ENCODE data around the gene SF3B3. TPM values are rescaled to one million over a fixed set of nuclear protein-coding genes. Genes with fewer than 3 reads are reported as not detected.

SF3B3 gene
- total RNA-seq, 1 experiment from 2014 or later, result 133 TPM

DNA sequence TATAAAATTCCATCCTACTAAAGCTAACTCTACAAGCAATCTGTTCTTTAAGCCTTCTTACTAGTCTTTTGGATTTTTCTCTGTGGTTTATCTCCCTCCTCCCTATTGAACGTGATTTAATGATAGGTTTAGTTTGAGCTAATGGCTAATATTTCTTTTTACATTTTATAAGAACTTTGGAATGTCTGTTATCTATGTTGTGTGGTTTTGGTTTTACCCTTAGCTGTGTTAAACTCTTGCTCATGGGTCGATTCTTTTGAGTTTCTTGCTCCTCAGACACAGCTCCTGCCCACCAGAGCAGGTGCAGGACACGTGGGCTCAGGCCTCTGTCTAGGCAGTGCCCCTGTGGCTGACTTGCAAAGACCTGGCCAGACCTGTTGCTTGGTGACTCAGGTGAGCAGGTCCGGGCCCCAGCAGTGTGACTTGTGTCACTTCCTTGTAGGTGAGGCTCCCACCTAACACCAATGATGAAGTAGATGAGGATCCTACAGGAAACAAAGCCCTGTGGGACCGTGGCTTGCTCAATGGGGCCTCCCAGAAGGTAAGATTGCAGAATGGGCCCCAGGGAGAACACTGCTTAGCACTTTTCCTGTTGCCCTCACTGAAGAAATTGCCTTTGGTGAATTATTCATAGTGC lies 45.1 kb downstream of the SF3B3 start:
- ChIA-PET POLR2A (ENCODE audit: unreplicated experiment) (no interaction called here), CTCF (no interaction called here)
- intact Hi-C loops (cut with micrococcal nuclease), result no loop called here
- no peaks in the 10 kb centered on the region for H3K9me3 ChIP-seq (ENCODE audit: low read length)
- BruUV-seq (replicated peaks), result no TSS peak
- H3K27me3 ChIP-seq (ENCODE audit: low read length), result no peaks in the 10 kb centered on the region
- H3F3A ChIP-seq (ENCODE audit: low read length, unreplicated experiment), result no peaks in the 10 kb centered on the region
- peaks cover 70% of the 10 kb centered on the region for H3K36me3 ChIP-seq (ENCODE audit: low read depth, low read length)
- no peaks in the 10 kb centered on the region for H3K79me2 ChIP-seq (ENCODE audit: low read length)
- no peaks in the 10 kb centered on the region; the same call in 1 of the 2 replicates for H4K20me1 ChIP-seq (ENCODE audit: low read length)
- TF ChIP-seq EZH2phosphoT487 (IDR thresholded peaks at IDR 0.05; ENCODE audit: borderline replicate concordance, low read length), result no peak
- no peak for TF ChIP-seq CTCF (conservative IDR thresholded peaks at IDR 0.05; ENCODE audit: low read depth, low read length)
- H3K4me1 ChIP-seq (ENCODE audit: insufficient read depth, low read length), result no peaks in the 10 kb centered on the region
- ATAC-seq (no peak), DNase-seq (no peak)
- H3K4me2 ChIP-seq (ENCODE audit: low read length), result no peak overlapping the region
- H3K9ac ChIP-seq (ENCODE audit: low read length), result no peak overlapping the region
- no peak overlapping the region for H3K27ac ChIP-seq (ENCODE audit: low read length)
- no peak overlapping the region for H3K4me3 ChIP-seq (ENCODE audit: low read length)
- no peaks in the 10 kb centered on the region for H3K9me2 ChIP-seq (replicated peaks; ENCODE audit: low read length)
- no peak overlapping the region for H2AFZ ChIP-seq (ENCODE audit: low read length)

DNA sequence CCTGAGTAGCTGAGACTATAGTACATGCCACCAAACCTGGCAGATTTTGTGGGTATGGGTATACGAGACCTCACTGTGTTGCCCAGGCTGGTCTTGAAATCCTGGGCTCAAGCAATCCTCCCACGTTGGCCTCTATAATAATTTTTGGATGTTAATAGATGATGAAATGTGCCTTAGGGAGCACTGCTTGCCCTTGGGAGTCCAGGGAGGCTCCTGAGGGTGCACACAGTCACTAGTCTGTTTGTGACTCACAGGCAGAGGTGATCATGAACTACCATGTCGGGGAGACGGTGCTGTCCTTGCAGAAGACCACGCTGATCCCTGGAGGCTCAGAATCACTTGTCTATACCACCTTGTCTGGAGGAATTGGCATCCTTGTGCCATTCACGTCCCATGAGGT lies 46.1 kb downstream of the SF3B3 start:
- Histone ChIP-seq H3K4me3 (ENCODE audit: low read length) (no peak overlapping the region), H3K9ac (ENCODE audit: low read length) (no peak overlapping the region), H3K4me2 (ENCODE audit: low read length) (no peak overlapping the region), H3K27me3 (ENCODE audit: low read length) (no peaks in the 10 kb centered on the region), H3K36me3 (ENCODE audit: low read depth, low read length) (peaks cover 61% of the 10 kb centered on the region), H3F3A (ENCODE audit: low read length, unreplicated experiment) (no peaks in the 10 kb centered on the region), H3K9me2 (replicated peaks; ENCODE audit: low read length) (no peaks in the 10 kb centered on the region), H3K79me2 (ENCODE audit: low read length) (no peaks in the 10 kb centered on the region), H3K27ac (ENCODE audit: low read length) (no peak overlapping the region), H3K9me3 (ENCODE audit: low read length) (no peaks in the 10 kb centered on the region), H3K4me1 (ENCODE audit: insufficient read depth, low read length) (no peaks in the 10 kb centered on the region), H2AFZ (ENCODE audit: low read length) (no peak overlapping the region), H4K20me1 (ENCODE audit: low read length) (no peaks in the 10 kb centered on the region; the same call in 1 of the 2 replicates)
- ATAC-seq, result no peak
- DNase-seq, result no peak
- CTCF ChIA-PET, result no interaction called here
- POLR2A ChIA-PET (ENCODE audit: unreplicated experiment), result no interaction called here
- TF ChIP-seq EZH2 (IDR thresholded peaks at IDR 0.05; ENCODE audit: low read length, unreplicated experiment) (no peak), CTCF (conservative IDR thresholded peaks at IDR 0.05; ENCODE audit: low read depth, low read length) (no peak), EZH2phosphoT487 (IDR thresholded peaks at IDR 0.05; ENCODE audit: borderline replicate concordance, low read length) (no peak)
- no TSS peak for BruUV-seq (replicated peaks)
- intact Hi-C loops (cut with micrococcal nuclease), result loop anchor here (2.0 kb wide), 1 partner anchor 41 kb away; no protein-coding TSS in a partner anchor

DNA sequence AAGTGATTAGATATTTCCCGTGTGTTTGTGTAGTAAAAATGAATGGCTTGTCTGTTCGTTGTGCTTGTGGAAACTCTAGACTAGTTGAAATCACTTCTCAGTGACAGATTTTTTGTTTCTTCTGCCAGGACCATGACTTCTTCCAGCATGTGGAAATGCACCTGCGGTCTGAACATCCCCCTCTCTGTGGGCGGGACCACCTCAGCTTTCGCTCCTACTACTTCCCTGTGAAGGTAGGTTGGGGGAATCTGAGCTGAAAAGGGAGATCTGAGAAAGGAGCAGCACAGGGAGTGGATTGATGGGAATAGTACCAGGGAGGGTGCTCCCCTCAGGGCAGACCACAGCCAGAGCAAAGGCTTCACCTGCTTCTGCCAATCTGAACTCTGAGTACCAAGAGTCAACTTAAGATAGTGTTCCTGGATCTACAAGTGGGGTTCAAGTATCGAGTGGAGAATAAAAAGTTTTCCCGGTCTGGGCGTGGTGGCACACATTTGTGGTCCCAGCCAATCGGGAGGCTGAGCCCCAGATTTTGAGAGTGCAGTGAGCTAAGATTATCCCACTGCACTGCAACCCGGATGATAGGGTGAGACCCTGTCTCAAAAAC lies 47.5 kb downstream of the SF3B3 start:
- no peaks in the 10 kb centered on the region for H3K79me2 ChIP-seq (ENCODE audit: low read length)
- TF ChIP-seq CTCF (conservative IDR thresholded peaks at IDR 0.05; ENCODE audit: low read depth, low read length), result no peak
- no peak for TF ChIP-seq EZH2 (IDR thresholded peaks at IDR 0.05; ENCODE audit: low read length, unreplicated experiment)
- no peak for TF ChIP-seq EZH2phosphoT487 (IDR thresholded peaks at IDR 0.05; ENCODE audit: borderline replicate concordance, low read length)
- H3K36me3 ChIP-seq (ENCODE audit: low read depth, low read length), result peaks cover 57% of the 10 kb centered on the region

More for the DNA sequence above, 47.5 kb downstream of the SF3B3 start:
- no peaks in the 10 kb centered on the region for H3K4me1 ChIP-seq (ENCODE audit: insufficient read depth, low read length)
- intact Hi-C loops (cut with micrococcal nuclease), result loop anchor here (2.0 kb wide), 1 partner anchor 42 kb away; no protein-coding TSS in a partner anchor
- no peaks in the 10 kb centered on the region; the same call in 1 of the 2 replicates for H4K20me1 ChIP-seq (ENCODE audit: low read length)
- no peak overlapping the region for H3K9ac ChIP-seq (ENCODE audit: low read length)
- H3K27me3 ChIP-seq (ENCODE audit: low read length), result no peaks in the 10 kb centered on the region
- H3K27ac ChIP-seq (ENCODE audit: low read length), result no peak overlapping the region
- ATAC-seq (no peak), DNase-seq (no peak)
- no peak overlapping the region for H2AFZ ChIP-seq (ENCODE audit: low read length)
- H3K9me3 ChIP-seq (ENCODE audit: low read length), result no peaks in the 10 kb centered on the region
- no peak overlapping the region for H3K4me2 ChIP-seq (ENCODE audit: low read length)
- no peak overlapping the region for H3K4me3 ChIP-seq (ENCODE audit: low read length)
- no peaks in the 10 kb centered on the region for H3F3A ChIP-seq (ENCODE audit: low read length, unreplicated experiment)
- ChIA-PET CTCF (no interaction called here), POLR2A (ENCODE audit: unreplicated experiment) (no interaction called here)
- BruUV-seq (replicated peaks), result no TSS peak
- no peaks in the 10 kb centered on the region for H3K9me2 ChIP-seq (replicated peaks; ENCODE audit: low read length)

Data from PC-3 (cell line).